HL-60 (cell line): ENCODE data around the gene DHRS12.

Experiments
- POLR2AphosphoS5 ChIP-seq: IDR thresholded peaks from 2 replicates; pipeline ENCODE4 v1.6.1; 2012; ENCODE audit warnings: low read depth
- TF ChIP-seq, protein P1 (sequence below): IDR thresholded peaks from one replicate; pipeline ENCODE4 v1.5.1; 2011; ENCODE audit warnings: low read length, control low read depth, inconsistent platforms; ENCODE audit not compliant: insufficient read depth

DNA sequence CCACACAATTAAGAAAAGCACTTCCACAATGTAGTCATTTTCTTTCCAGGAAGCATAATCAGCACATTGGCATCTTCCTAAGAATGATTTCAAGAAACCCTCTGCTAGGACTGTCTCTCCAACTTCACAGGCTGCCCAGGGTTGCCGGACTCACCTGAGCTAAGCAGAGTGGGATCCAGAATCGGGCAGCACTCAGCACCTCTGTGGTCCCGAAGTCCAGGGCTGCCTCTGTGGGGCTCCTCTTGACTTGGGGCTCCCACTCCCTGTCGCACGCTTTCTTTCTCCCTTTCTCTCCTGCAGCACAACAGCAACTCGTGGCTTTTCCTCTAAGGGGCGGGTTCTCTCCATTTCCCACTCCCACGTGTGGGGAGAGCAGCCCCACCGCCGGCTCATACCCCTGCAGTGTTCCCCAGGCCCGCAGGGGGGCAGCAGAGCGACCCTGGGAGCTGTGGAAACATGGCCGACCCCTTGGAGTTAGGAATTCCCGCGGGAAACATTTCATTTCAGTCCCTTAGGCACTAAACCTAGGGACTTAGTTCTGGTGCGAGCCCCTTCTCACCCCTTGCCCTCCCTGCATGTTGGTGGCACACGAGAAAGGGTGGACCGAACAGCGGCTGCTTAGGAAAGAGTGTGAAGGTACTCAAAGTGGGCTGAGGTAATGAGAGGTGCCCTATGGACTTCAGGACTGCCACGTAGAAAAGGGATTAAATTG lies 41.1 kb upstream of the DHRS12 start, which contains the start of gene TMEM272:
- TF ChIP-seq POLR2AphosphoS5 = no peak
- TF ChIP-seq, protein P1, sequence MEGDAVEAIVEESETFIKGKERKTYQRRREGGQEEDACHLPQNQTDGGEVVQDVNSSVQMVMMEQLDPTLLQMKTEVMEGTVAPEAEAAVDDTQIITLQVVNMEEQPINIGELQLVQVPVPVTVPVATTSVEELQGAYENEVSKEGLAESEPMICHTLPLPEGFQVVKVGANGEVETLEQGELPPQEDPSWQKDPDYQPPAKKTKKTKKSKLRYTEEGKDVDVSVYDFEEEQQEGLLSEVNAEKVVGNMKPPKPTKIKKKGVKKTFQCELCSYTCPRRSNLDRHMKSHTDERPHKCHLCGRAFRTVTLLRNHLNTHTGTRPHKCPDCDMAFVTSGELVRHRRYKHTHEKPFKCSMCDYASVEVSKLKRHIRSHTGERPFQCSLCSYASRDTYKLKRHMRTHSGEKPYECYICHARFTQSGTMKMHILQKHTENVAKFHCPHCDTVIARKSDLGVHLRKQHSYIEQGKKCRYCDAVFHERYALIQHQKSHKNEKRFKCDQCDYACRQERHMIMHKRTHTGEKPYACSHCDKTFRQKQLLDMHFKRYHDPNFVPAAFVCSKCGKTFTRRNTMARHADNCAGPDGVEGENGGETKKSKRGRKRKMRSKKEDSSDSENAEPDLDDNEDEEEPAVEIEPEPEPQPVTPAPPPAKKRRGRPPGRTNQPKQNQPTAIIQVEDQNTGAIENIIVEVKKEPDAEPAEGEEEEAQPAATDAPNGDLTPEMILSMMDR = peak; percentile 36
